Measurements from ENCODE around the gene RIC8A.
A peak's percentile ranks its signal among the peaks of the same experiment; 100 is the strongest.
"Not testable (repeated sequence)": the region's sequence is repeated elsewhere in the genome, so short reads cannot be mapped to it uniquely, and the experiment has no call there.

The RIC8A gene

DNA sequence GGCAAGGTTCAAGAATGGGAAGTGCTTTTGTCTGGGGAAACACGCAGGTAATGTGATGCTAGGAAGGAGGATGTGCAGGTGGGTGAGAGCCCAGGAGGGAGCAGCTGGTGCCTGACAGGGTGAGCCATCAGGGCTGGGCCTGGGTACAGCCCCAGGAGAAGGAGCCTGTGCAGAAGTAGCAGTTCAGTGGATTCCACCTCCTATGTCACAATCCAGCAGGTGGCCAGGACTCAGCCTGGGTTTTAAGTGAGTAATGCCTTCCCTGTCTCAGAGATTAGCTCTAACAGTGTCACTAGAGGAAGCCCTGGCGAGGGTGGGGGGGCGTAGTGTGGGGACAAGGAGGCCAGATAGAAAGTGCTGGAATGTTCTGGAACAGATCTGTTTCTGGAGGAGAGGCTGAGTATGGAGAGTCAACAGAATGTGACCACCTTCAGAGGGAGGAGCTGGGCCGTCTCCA, 8.1 kb downstream of the RIC8A start:
- FAIRE-seq (no peak), DNase-seq (ENCODE audit: extremely low spot score, insufficient read length, low read depth) (no peak)

DNA sequence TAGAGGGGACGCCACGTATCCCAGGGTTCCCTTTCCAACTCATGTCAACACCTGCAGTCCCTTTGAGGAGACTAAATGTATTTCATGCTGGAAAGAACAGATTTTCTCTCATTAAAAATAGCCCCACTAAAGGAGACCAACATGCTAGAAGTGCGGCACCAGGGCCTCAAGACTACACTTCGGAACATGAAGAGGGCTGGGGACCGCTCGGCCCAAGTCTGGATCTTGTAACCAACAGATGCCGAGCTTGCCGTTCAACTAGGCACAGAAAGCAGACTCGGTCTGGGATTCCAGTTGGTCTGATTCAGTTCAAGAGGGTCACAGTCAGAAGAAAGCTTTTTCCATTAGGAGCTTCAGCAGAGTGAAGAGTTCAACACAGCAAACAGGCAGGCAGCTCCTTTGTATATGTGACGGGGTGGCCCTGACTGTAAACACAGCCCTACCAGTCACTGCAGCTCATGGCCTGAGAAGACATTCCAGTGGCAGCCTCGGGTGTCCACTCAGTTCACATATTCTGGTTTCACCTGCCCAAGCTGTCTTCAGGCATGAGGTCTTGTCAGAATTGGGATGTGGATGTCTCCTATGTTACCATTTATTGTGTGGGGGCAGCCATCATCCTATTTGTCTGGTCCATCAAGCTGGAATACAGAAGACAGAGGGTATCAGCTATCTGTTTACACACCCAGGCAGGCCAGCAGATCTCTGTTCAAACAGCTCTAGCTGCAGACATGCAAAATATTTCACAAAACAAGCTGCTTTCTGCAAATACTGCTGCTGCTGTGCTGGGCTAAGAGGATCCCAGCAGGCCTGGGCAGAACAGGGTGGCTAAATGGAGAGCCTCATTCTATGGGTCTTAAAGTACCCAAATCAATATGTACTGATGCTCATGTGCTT, 8.8 kb downstream of the RIC8A start:
- no peak for DNase-seq (ENCODE audit: extremely low spot score, insufficient read length, low read depth)
- FAIRE-seq, result no peak

DNA sequence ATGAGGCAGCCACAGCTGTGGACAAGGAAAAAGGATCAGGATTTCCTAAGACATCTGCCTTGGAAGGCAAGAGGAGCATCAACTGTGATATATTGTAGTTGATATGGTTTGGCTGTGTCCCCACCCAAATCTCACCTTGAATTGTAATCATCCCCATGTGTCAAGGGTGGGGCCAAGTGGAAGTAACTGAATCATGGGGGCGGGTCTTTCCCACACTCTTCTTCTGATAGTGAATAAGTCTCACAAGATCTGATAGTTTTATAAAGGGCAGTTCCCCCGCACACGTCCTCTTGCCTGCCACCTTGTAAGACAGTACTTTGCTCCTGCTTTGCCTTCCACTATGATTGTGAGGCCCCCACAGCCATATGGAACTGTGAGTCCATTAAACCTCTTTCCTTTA, 10.2 kb downstream of the RIC8A start:
- FAIRE-seq (no peak), DNase-seq (ENCODE audit: extremely low spot score, insufficient read length, low read depth) (no peak)

DNA sequence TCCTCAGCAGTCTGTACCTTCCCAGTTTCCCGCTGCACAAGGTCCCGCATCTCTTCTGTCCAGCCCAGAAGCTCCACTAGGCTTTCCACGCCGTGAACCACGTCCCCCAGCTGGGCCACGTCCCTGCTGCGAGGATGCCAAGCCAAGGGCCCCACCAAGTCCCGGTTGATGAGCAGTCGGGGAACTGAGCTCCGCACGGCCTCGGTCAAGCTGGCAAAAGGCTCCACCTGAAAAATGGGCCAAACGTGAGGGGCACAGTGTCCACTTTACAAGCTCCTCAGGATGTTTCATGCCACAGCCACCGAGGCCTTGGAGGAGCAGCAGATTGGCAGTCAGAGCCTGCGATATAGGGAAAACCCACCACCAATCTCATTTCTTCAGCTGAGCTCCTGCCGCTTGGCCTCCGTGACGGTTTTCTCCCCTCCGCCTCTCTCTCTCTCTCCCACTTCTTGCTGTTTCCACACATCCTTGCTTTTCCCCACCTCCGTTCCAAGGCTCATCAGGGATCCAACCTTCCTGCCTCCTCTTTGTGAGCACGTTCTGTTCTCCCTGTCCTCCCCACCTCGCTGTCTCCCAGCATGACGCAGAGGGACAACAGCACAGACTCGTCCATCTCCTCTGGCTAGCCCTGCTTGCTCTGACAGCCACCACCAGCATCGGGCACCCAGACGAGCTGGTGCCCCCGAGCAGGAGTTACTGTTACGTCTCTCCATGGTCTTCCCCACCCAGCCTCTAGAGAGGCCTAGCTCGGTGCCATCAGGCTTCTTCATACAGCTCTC, 11.5 kb downstream of the RIC8A start:
- DNase-seq (ENCODE audit: extremely low spot score, insufficient read length, low read depth) (no peak), FAIRE-seq (no peak)

DNA sequence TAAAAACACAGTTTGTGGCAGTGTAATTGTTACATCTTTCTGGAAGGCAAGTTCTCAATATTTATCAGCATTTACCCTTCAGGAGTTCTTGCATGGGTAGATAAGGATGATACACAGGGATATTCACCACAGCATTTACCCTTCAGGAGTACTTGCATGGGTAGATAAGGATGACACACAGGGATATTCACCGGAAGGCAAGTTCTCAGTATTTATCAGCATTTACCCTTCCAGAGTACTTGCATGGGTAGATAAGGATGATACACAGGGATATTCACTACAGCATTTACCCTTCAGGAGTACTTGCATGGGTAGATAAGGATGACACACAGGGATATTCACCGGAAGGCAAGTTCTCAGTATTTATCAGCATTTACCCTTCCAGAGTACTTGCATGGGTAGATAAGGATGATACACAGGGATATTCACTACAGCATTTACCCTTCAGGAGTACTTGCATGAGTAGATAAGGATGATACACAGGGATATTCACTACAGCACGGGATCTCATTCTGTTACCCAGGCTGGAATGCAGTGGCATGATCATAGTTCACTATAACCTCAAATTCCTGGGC, 13.2 kb downstream of the RIC8A start:
- FAIRE-seq; DNase-seq (ENCODE audit: extremely low spot score, insufficient read length, low read depth): not testable (repeated sequence)

DNA sequence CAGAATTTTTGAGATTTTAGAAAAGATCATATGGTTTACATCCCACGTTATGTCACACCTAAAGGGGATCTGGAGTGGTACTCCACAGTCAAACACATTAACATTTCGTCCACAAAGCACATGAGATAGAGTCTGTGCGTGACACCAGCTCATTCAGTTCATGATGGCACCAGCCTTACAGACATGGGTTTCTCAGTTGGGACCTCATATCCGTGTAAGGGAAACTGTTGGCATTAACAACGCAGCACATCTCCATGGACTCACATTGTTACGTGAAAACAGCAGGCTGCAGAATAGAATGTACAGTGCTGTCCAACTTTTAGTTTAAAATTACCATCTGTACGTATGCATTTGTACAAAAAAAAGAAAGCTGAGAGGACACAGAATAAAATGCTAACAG, 14.0 kb downstream of the RIC8A start:
- DNase-seq (ENCODE audit: extremely low spot score, insufficient read length, low read depth) (no peak), FAIRE-seq (no peak)

DNA sequence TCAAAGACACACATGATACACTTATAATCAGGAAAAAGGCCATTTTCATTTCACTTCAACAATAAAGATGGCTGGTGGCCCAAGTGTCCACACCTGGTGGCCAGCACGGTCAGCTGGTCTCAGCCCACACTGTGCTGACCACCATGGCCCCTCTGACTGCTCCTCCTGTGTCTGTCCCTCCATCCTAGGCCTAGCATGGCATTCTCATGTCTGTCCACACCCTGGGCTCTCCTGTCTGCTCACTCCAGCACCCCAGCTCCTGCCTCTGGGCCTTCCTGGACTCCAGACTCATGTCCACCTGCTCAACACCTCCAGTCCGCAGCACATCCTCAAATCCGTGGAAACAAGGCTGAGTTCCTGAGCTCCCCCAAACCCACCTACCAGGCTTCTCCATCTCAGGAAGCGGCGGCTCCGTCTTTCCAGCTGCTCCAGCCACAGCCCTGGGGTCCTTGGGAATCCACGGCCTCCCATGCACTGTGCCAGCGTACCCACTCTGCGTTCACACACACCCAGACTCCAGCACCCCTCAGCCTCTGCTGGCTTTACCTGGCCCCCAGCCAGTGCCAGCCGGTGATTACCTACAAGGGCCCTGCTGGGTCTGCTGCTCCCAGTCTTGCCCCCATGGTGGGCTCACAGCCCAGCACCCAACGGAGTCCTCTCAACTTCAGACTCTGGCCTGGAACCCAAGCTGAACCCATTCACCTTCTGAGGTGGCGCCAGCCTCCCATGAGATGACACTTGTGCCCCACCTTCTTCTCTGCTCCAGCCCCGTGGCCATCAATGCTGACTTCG, 14.7 kb downstream of the RIC8A start:
- DNase-seq (ENCODE audit: extremely low spot score, insufficient read length, low read depth), result no peak
- FAIRE-seq, result no peak

DNA sequence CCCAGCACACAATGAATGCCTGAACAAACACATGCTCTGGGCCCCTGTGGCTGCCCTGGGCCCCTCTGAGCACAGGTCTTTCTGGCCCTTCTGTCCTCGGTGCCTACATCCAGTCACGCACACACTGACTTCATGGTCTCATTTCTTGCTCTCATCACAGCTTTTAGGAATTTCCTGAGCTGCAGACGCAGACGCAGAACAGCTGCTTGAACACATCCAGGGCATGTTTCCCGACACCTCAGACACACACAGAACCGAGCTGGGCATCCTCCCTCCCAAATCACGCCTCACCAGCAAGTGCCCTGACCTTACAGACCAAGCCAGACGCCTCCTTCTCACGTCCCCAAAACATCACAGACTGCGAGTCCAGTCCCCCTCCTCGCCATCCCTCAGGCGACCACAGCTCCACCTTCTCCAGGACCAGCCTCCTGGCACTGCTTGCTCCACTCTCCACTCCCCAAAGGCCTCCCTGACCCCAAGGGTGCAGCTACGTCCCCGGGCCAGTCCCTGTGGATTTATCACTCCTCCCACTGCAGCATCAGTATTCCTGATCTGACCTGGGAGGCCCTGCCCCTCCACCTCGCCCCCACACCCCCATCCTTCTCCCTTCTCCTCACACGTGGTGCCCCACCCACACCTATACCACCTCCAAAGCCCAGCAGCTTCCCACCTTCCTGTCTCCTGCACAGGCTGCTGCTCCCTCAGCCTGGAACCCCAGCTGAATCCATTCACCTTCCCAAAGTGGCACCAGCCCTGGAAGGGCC, 15.7 kb downstream of the RIC8A start:
- FAIRE-seq (no peak), DNase-seq (ENCODE audit: extremely low spot score, insufficient read length, low read depth) (no peak)

DNA sequence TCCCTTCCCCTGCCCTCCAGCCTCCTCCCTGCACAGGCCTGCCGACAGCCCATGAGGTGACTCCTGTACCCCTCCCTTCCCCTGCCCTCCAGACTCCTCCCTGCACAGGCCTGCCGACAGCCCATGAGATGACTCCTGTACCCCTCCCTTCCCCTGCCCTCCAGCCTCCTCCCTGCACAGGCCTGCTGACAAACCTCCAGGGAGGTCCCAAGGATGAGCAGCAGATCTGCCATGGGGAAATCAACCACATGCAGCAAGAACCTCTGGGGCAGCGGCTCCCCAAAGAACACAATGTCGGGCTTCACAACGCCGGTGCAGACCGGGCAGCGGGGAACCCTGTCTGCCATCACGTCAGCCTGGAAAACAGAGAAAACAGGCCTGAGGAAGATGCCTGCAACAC, 16.4 kb downstream of the RIC8A start:
- FAIRE-seq, result no peak
- no peak for DNase-seq (ENCODE audit: extremely low spot score, insufficient read length, low read depth)

DNA sequence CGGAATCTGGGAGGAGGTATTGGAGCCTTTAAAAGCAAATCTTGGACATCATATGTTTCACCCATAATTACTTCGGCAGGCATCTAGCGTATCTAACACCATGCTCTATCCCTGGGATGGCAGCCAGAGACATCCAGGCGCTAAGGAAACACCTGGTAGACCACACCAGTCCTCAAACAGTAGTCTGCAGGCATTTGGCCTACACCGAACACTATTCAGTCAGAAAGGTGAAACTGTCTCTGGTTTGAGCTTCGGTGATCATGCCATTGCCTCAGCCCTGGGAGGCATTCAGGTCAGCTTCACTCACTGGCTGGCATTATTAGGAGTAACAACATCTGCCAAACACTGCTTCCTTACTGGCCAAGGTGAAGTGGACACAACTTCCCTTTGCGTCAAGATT, 16.9 kb downstream of the RIC8A start:
- DNase-seq (ENCODE audit: extremely low spot score, insufficient read length, low read depth) (no peak), FAIRE-seq (no peak)

DNA sequence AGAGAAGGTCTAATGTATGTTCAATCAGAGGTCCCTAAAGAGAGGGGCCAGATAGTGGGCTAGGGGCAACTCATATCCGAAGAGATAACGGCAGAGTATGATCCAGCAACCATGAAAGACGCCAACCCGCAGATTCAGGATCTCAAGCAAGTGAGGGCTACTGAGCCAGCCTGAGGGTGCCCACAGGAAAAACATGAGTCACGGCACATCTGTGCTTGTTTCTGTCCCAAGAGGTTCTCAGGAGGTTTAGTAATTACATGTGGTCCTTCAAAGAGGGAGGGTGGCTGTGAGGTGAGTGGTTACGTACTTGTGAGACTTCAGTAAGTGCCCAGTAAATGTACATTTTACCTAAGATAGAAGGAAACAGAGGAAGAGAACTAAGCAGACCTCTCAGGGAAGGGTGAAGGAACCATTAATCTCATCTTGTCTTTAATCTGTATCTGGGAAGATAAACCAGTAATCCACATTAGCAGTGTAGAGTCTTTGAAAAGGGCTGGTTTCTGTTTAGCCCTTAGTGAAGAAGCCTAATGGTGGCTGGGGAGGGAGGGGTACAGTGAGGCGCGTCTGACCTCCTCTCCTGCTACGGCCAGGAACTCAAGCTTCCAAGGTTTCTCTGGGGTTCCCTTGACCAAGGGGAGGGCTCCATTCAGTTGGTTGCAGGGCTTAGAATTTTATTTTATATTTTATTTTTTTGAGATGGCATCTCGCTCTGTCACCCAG, 18.4 kb downstream of the RIC8A start:
- no peak for DNase-seq (ENCODE audit: extremely low spot score, insufficient read length, low read depth)
- FAIRE-seq, result peak; percentile 52

DNA sequence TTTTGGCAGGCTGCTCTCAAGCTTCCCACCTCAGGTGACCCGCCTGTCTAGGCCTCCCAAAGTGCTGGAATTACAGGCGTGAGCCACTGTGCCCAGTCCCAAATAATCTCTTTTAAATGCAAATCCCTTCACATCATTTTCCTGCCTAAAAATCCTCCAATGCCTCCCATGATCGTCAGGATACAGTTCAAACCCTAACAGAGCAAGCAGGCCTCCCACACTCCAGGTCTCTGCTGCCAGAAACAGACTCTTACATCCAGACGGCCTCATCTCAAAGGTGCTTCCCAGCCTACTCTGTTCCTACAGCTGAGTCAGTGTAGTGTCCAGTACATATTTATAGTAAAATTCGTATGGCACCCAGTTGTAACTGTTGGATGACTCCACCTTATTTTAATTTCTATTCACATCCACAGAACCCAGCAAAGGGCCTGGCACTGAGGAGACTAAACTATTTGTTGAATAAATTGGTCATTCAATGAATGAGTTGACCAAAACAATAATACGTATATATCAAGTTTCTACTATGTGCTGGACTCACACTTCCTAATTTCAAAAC, 20.4 kb downstream of the RIC8A start:
- FAIRE-seq, result no peak
- no peak for DNase-seq (ENCODE audit: extremely low spot score, insufficient read length, low read depth)

DNA sequence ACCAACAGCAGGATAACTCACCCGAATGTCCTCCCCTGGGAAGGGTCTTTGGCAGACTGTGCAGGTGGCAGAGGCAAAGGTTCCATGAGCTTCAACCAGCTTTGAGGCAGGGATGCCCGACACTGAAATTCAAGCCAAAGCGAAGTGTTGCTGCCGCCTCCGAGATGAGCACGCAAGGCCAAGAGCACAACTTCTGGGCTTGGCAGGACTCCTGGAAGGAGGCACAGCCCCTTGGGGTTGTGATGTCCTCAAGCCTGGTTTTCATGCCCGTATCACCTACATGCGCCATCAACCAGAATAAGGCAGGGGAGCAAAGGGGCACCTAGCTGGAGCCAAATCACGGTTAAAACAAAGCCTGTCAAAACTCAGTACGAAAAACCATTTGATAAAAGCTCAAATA, 22.9 kb downstream of the RIC8A start:
- FAIRE-seq, result no peak

DNA sequence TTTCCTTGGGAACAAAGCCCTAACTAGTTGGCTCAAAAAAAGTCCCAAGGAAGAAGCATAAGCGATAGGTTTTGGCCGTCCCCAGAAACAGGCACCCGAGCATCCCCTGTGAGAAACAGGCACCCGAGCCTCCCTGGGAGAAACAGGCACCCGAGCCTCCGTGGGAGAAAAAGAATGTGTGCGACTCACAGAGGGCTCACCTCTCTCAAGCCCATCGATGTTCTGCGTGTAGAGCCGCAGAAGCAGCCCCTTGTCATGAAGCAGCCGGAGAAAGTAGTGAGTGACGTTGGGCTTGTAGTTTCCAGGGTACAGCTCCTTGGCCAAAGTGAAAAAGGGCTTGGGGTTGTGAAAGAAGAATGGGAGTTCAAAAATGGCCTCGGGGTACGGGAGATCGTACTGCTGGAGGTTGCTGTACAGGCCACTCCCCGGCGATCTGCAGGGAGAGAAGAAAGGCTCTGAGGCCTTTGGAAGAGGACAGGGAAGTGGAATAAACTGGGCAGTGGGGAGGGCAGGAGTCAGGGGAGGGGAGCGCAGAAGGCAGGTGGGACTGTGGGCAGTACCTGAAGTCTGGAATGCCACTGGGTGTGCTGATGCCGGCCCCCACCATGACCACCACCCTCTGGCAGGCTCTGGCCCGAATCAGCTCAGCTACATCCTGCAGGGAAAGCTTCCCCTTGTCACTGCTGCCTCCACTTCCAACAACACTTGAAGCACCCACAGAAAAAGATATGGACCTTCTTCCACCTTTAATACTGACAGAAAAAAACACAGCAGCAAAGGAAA, 25.5 kb downstream of the RIC8A start:
- FAIRE-seq (no peak), DNase-seq (ENCODE audit: extremely low spot score, insufficient read length, low read depth) (no peak)

More for the DNA sequence above, 22.9 kb downstream of the RIC8A start:
- no peak for DNase-seq (ENCODE audit: extremely low spot score, insufficient read length, low read depth)

DNA sequence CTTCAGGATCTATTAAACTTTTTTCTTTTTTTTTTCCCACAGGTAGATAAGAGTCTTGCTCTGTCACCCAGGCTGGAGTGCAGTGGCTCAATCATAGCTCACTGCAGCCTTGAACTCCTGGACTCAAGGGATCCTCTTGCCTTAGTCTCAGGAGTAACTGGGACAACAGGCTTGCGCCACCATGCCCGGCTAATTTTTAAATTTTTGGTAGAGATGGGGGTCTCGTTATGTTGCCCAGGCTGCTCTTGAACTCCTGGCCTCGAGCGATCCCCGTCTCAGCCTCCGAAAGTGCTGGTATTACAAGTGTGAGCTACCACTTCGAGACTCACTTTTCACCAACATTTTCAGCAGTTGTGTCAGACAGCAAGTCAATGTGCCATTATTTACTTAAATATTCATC, 27.7 kb downstream of the RIC8A start:
- DNase-seq (ENCODE audit: extremely low spot score, insufficient read length, low read depth), result no peak
- no peak for FAIRE-seq

DNA sequence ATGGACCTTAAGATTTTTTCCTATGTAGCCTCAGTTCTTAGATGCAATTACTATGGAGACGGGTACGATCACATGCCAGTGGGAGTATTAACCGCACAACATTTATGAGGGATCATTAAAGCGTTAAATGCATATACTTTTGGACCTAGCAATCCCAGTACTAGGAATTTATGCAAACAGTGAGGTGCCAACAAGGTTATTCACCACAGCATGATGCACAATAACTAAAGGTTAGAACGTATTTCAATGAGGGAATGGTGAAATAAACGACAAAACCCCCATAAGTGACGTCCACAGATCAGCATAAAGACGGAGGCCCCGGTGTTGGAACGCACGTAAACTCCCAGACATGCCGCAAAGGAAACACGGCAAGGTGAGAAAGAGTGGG, 28.1 kb downstream of the RIC8A start:
- FAIRE-seq, result no peak
- no peak for DNase-seq (ENCODE audit: extremely low spot score, insufficient read length, low read depth)

DNA sequence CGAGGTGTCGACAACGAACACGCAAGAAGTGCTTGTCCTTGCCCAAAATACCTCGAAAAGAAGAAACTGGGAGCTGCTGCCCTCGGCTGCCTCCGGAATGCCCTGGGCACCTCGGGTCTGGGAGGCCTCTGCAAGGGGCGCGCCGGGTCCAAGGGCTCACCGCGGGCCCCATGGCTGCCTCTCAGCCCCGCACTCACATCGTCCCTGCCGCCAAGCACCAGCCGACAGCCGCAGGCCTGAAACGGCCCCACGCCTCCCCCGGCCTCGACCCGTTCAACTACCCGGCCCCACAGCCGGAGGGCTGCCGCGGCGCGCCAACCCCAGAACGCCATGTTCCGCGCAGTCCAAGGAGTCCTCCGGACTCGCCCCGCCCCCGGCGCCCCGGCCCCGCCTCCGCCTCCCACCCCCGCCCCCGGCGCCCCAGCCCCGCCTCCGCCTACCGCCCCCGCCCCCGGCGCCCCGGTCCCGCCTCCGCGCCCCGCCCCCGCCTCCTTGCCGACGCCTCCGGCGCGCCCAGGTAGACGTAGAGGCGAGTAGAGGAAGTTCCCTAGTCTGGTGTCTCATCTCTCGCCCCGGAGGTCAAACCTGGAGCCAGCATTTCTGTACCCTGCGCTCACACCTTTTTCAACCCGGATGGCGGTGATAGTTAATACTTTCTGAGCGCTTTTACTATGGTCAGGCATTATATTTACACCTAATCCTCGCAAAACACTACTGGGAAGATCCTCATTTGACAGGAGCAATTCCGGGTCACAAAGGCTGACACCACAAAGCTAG, 28.7 kb downstream of the RIC8A start, which contains the start of gene SIRT3:
Gene SIRT3 (minus strand): TSS at position 346 of the 777 bp plus-strand sequence. CDS start 14 bp downstream, at position 332.
- DNase-seq (ENCODE audit: extremely low spot score, insufficient read length, low read depth) (peak; percentile 96), FAIRE-seq (peak; percentile 80)
